MV-4-11 (cell line): ENCODE measurements around the gene MT1B.
A peak's percentile ranks its signal among the peaks of the same experiment; 100 is the strongest.

ENCODE experiments used
- DNase-seq: peaks from one replicate; lab custom pipeline; 2025; lab: John Stamatoyannopoulos, UW

The MT1B gene

GRCh38 chr16:56684926-56685590 lies 33.4 kb downstream of the MT1B start:
- no peak for DNase-seq

GRCh38 chr16:56686758-56687157 lies 35.1 kb downstream of the MT1B start:
- no peak for DNase-seq

- DNase-seq, result no peak
Observed at GRCh38 chr16:56688762-56689161, 37.1 kb downstream of the MT1B start.

GRCh38 chr16:56689171-56689570 lies 37.5 kb downstream of the MT1B start:
- DNase-seq, result no peak

- DNase-seq, result no peak
Observed at GRCh38 chr16:56690420-56691122, 38.9 kb downstream of the MT1B start.

- no peak for DNase-seq
Observed at GRCh38 chr16:56691885-56692284, 40.2 kb downstream of the MT1B start.

GRCh38 chr16:56695246-56695645 lies 43.6 kb downstream of the MT1B start:
- DNase-seq, result no peak

- no peak for DNase-seq
Observed at GRCh38 chr16:56697456-56698155, 45.9 kb downstream of the MT1B start.

GRCh38 chr16:56700195-56700594 lies 48.5 kb downstream of the MT1B start:
- DNase-seq, result peak; percentile 10

GRCh38 chr16:56700631-56701030 lies 48.9 kb downstream of the MT1B start:
- no peak for DNase-seq

GRCh38 chr16:56701534-56701933 lies 49.8 kb downstream of the MT1B start:
- DNase-seq, result no peak
